D721Med (cell line): ENCODE measurements around the gene TDRD10.

Experiments
- DNase-seq: peaks from one replicate; pipeline ENCODE4 v3.0.0; 2011; ENCODE audit warnings: low spot score; ENCODE audit not compliant: insufficient read length
- FAIRE-seq: peaks from 2 replicates; lab custom pipeline; 2011; peaks lifted over from hg19 to GRCh38; lab: Jason Lieb, UNC
- CTCF ChIP-seq: IDR thresholded peaks from 2 replicates; pipeline ENCODE4 v1.5.1; 2012; ENCODE audit warnings: mild to moderate bottlenecking, control low read depth; ENCODE audit not compliant: insufficient read depth; ENCODE audit errors: missing control alignments

TDRD10 gene

DNA sequence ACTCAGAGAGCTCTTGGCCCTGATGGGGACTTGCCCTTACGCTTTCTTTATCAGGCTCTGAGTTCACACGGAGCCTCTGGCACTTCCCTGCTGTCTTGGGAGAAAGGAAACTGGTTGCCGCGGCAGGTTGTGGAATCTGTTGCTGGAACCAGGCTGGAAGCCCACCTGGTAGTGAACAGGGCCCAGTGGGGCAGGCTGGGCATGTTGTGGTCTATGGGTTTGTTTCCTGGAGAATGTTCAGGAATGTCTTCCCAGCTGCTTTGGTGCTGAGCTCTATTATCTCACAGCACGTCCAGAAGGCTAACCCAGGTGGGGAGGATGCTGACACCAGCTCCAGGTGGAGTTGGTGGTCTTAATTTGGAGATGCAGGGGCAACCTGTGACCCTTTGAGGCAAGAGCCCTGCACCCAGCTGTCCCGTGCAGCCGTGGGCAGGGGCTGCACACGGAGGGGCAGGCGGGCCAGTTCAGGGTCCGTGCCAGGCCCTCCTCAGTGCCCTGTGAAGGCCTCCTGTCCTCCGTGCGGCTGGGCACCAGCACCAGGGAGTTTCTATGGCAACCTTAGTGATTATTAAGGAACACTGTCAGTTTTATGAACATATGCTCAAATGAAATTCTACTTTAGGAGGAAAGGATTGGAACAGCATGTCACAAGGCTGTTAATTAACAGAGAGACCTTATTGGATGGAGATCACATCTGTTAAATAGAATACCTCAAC lies 33.3 kb upstream of the TDRD10 start:
- DNase-seq (no peak), FAIRE-seq (no peak)
- no peak for TF ChIP-seq CTCF

GRCh38 chr1:154469844-154470560 lies 32.0 kb upstream of the TDRD10 start:
- no peak for DNase-seq

GRCh38 chr1:154471304-154471703 lies 30.7 kb upstream of the TDRD10 start:
- FAIRE-seq (no peak), DNase-seq (no peak)
- TF ChIP-seq CTCF = no peak

More at GRCh38 chr1:154469844-154470560, 32.0 kb upstream of the TDRD10 start:
- TF ChIP-seq CTCF = no peak
- no peak for FAIRE-seq

GRCh38 chr1:154474802-154475201 lies 27.2 kb upstream of the TDRD10 start:
- FAIRE-seq = no peak
- no peak for DNase-seq
- TF ChIP-seq CTCF = no peak

DNA sequence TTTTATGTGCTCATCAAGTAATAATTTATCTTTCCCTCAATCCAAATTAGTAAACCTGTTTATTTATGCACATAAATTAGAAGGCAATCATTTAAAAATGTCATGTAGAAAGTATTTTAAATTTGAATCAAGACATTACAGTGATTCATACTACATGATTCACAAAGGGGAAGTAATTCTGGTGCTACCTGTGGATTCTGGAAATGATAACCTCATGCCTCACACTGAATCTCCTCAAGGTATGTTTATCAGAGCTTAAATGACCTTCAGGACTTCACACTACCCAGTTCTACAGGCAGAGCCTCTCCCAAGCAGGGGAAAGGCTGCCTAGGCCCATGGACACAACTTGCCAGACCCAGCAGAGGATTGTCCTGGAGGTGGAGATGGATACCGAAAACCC lies 25.2 kb upstream of the TDRD10 start:
- FAIRE-seq (no peak), DNase-seq (no peak)
- no peak for TF ChIP-seq CTCF

GRCh38 chr1:154478013-154478412 lies 24.0 kb upstream of the TDRD10 start:
- FAIRE-seq (no peak), DNase-seq (no peak)
- no peak for TF ChIP-seq CTCF

DNA sequence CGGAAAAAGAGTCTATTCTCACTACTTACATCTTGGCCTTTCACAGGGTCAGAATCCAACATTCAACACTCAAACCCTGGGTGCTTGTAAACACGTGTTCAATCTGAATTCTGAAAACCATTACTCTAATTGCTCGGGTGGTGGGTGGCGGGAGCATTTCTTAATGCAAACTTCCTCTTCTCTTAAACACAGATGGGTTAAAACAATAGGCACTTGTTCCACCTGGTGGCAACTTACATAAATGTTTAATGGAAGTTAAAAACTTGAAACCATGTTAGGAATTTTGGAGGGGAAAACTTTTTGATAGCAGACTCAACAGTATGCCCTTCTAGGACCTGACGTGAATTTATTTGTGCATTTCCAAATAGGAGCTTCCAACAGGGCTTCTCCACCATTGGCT lies 23.4 kb upstream of the TDRD10 start:
- FAIRE-seq (no peak), DNase-seq (no peak)
- peak; percentile 2 for TF ChIP-seq CTCF
